HG03060 (cell line): ENCODE measurements around the gene GABRA4.

Source experiments
- ATAC-seq: cut with Tn5 transposase; IDR thresholded peaks from one replicate; pipeline ENCODE4 v1.9.1; 2021; ENCODE audit warnings: low read depth, moderate number of reproducible peaks; ENCODE audit not compliant: unreplicated experiment

The GABRA4 gene

DNA sequence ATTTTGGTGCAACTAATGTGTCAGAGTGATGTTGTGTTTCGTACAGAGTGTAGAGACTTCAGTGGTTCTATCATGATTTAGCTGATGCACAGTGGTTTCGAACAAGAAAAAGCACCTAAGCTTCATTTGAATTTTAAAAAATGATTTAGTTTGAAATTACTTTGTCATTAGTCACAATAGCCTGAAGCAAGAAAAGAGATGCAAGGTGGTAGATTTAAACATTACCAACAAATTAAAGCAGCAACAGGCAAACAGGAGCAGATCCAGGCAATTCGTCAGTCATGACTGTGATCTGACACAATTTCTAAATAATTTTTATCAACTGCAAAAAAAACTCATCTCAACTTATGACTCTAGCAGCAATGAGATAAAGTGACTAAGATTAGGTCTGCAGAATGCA lies 59.7 kb downstream of the GABRA4 start:
- no peak for ATAC-seq

DNA sequence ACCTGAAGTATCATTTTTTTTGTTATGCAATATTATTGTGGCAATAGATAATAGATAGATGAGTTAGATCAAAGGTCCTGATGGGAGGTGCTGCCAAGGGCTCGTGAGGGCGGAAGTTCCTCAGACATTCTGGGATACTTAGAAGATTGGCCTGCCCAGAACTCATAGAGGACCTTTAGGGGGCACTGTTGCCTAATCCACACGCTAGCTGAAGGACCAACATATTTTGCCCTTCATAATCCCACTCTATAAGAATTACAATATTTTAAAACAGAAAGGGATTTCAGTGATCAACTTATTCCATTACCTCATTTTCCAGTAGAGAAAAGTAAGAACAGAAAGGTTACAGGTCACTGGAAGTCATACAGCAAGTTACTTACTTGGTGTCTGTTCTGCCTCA lies 61.4 kb downstream of the GABRA4 start:
- no peak for ATAC-seq

DNA sequence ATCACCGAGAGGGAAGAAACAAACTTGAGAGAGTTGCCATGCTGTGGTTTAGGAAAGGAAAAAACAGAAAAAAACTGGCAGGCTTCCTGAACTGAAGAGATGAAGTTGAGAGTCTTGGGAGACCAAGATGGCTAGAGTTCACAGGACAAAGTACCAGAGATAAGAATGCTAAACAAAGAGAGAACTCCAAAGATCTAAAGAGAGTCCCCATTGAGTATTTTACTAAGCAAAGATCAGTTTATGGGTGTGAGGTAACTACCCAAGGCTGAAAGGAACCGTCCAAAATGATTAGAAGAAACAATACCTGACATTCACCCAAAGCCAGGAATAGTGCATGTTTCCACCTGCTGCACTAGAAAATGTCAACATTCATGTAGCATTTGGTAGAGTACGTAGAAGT lies 62.5 kb downstream of the GABRA4 start:
- no peak for ATAC-seq

DNA sequence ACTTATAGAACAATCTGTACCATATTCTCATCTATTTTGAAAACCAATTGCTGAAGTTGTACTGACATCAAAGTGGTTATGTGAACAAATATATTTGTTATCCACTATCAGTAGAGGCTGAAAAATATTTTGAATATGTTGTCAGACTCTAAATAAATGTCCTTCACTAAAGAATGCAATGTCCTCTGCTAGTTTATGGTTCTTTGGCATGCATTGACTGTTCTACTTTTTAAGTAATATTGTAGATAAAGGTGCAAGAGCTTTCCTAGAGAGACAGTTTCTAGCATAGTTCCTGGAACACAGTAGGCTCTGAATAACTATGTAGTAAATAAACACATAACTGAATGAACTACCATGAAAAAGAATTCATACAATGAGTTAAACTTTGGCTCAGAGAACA lies 66.2 kb downstream of the GABRA4 start:
- no peak for ATAC-seq

DNA sequence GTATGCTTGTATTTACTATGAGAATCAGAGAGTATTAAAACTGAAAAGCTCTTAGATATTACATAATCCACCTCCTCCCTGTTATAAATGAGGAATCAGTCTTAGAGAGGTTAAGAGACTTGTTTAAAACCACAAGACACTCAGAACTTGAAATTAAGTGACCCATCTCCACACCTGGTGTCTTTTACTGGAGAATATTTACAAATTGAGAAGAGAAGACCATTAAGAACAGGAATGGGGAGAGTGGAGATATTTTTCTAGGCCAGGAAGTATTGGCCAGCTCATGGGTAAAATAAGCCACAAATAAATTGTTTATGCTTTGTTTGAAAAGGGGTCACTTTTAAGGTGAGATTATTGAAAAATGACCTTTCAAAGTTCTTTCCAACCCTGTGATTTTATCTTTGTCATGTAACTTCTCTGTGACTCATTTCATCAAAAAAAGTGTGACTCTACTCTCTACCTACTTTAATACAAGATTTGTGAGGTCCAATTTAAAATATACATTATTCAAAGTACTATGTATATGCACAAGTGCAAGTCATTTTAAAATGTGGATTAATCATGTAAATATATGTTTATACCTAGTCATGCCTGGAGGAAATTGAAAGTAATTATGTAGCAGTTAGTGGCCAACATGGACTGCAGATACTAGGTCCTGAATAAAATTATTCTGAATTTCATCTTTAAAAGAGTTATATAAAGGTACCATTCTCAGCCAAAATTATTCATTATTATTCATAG lies 68.4 kb downstream of the GABRA4 start:
- ATAC-seq, result no peak

DNA sequence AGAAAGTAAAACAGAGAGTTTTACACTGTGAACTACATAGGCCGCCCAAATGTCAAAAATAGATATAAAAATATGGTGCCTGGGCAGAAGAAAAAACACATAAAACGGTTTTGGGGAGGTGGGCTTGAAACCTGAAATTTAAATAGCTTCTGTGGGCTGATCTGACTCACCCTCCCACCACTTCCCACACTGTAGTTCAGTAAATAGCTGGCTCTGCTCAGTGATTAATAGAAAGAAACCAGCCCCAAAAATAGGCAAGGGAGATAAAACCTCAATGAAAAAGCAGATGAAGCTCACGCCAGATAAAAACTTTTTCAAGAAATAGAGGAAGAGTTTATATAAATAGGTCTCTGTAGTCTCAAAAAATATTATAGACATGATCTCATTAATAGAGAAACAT lies 71.2 kb downstream of the GABRA4 start:
- no peak for ATAC-seq

DNA sequence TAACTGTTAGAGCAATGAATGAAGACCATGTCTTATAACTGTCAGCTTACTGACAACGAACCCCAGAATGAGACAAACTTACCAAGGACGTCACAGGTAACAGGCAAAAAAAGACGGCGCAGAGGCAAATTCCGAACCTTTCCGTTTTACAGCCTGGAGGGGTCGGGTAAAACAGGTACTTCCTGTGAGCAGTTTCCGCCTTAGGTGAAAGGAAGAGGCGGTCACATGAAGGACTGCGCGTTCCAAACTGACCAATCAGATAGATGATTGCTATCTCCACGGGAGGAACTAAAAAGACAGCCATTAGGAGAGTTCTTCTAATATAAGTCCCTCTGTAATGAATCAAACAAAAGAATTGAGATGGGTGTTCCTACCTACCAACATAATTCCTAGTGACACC lies 84.3 kb downstream of the GABRA4 start, which contains the start of gene COX7B2:
COX7B2 (minus strand) TSS at position 168 of the 400 bp plus-strand sequence. CDS start 174,053 bp downstream, outside the sequence.
- ATAC-seq, result no peak

DNA sequence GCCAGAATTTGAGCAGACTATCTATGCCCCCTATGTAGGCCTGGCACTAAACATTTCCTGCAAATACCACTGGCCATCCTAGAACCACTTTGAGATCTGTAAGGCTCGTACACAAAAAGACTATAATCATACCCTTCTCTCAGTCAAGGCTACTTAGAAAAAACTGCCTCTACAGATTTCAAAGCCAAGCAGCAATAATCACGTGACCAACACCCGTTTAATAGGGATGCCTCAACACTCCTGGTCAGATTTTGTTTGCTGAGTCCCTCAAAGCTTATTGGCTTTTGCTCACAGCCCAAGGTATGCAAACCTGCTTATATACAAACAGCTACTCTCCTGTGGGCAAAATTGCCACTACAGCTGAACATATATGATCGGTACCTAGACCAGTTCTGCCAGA lies 85.2 kb downstream of the GABRA4 start:
- ATAC-seq, result no peak

DNA sequence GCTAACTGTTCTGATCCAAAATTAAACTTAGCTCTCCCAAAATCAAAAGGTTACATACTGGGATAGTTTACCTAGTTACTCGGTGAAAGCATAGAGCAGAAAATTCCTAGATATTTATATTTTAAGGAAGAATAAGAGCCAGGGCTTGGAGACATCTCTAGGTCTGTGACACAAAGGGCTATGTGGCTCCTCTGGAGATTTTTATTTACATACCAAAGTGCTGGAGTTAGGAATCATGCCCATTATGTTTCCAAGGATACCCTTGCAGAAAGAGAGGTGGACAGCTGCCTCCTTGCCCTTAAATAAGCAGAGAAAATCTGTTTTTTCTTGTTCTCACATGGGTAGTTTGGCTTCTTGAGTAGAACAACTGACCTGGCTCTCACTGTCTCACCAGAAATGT lies 93.3 kb downstream of the GABRA4 start:
- ATAC-seq, result no peak

DNA sequence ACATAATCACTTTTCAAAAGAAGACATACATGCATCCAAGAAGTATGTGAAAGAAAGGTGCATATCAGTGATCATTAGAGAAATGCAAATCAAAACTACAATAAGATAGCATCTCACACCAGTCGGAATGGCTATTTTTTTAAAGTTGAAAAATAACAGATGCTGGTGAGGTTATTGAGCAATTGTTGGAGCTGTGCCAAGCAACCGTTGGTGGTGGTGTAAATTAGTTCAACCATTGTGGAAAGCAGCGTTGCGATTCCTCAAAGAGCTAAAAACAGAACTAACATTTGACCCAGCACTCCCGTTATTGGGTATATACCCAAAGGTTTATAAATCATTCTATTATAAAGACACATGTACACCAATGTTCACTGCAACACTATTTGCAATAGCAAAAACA lies 98.6 kb downstream of the GABRA4 start:
- no peak for ATAC-seq

DNA sequence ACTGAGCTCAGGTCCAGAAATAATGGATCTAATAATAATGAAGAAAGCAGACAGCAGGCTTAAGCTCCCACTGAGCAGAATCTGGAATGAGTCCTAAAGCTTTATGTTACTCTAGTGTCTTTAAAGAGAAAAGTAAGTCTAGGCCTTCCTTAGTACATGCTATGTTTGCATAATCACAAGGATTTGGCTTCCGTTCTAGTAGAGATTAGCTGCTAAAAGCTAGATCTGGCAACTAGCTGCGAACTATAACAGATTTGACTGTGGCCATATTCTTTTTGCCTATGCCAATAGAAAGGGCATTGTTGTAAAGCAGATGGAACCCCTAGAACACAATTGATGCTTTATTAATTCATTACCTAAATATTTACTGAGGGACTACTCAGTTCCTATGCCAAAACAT lies 103.3 kb downstream of the GABRA4 start:
- ATAC-seq, result no peak

DNA sequence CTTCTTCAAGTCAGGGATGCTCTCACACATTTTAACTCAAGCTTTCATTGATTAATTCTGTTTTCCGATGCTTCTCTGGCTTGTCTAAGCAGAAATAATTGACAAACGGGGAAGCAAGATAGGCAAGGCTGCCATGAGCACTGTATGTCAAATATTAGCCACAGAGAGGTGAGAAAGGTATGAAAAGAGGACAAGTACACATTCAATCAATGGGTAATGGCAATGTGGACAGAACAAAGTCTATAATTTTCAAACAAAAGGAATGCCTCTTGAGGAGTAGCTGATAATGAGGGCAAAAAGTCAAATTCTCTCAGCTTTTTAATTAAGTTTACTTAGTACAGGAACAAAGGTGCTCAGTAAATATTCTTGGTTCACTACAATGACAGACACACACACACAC lies 104.0 kb downstream of the GABRA4 start:
- ATAC-seq, result no peak

DNA sequence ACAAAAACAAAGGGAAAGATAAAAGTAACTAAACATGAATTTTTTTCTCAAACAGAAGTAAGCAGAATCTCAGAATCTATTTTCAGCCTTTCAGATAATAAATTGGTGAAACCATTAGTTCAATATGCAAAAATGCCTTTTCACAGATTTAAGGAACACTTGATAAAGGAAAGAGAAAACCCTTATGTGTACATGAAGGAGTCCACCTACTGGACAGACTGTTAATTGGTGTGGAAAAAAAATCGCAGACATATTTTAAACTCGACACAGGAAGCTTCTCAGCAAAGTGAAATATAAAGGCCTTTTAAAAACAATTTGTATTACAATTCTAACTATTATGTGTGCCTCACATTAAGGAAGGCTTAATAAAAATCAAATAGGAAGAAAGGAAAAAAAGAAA lies 106.7 kb downstream of the GABRA4 start:
- no peak for ATAC-seq

DNA sequence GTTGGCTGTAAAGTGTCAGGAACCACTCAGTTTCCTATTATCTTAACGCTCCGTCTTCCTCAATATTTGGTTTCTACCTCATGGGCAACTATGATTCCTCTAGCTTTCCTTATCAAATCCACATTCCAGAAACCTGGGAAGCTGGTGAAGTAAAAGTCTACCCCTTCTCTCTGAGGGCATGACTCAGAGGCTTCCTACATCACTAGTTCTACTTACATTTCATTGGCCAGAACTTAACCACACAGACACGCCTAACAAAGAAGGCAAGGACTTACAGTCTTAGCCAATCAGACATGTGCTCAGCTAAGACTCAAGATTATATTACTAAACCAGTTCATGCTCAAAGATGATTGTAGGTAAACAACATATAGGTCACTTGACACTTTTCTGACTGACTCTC lies 114.7 kb downstream of the GABRA4 start:
- no peak for ATAC-seq

DNA sequence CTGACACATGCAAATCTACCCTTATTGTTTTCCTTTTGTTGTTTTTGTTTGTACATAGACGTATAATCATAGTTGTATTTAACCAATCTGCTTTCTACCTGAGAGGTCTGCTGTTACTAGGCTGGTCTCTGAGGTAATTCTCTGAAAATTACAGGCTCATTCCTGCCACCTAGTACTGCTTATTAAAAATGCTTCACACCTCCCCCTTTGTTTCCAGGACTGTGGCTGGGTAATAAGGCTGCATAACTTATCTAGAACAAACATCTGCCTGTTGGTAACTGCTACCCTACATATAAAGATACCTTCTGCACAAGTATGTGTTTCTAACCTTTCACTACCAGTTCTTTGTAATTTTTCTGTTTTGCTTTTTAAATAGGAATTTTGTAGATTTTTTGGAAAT lies 118.6 kb downstream of the GABRA4 start:
- no peak for ATAC-seq

DNA sequence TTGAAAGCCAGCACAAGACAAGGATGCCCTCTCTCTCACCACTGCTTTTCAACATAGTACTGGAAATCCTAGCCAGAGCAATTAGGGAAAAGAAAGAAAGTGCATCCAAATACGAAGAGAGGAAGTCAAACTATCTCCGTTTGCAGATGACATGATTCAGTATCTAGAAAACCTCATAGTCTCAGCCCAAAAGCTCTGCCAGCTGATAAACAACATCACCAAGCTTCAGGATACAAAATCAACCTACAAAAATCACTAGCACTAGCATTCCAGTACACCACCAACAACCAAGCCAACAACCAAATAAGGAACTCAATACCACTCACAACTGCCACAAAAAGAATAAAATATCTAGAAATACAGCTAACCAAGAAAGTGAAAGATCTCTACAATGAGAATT lies 123.0 kb downstream of the GABRA4 start:
- ATAC-seq, result no peak
